ENCODE data around the gene SBF2.

Gene SBF2

GRCh38 chr11:10325277-10326011 is 31.4 kb upstream of the SBF2 start:
- Histone ChIP-seq H3K9ac (ENCODE audit: low read length) (no peak overlapping the region), H3K27ac (ENCODE audit: low read depth, low read length) (no peak overlapping the region), H3K4me3 (ENCODE audit: low read depth, low read length) (no peak overlapping the region)

DNA sequence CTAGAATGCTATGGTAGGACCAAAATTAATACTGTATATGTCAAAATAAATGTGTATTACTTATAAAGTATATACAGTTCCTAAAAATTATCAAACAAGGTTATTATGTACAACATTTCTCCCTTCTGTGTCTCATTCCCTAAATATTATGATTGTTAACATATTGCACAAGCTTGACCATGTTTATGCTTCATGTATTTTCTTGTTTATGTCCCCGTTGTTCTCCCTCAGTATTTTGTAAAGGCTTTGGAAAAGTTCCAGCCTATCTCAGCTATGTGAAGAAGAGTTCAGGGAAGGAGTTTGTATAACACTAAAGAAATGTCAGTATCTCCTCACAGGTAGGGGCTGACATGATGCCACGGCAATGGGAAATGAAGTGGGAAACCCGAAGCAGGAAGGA is 30.5 kb upstream of the SBF2 start:
- Histone ChIP-seq H3K27me3 (ENCODE audit: control insufficient read depth, insufficient read depth, low read length) (no peaks in the 10 kb centered on the region), H3K9me3 (ENCODE audit: control insufficient read depth, insufficient read depth, low read depth, low read length) (no peaks in the 10 kb centered on the region), H3K36me3 (ENCODE audit: control insufficient read depth, insufficient read depth, low read length) (no peaks in the 10 kb centered on the region), H3K9ac (ENCODE audit: low read length) (no peak overlapping the region), H3K4me1 (ENCODE audit: control insufficient read depth, insufficient read depth, low read length) (peaks cover 34% of the 10 kb centered on the region), H3K27ac (ENCODE audit: low read depth, low read length) (no peak overlapping the region), H3K4me3 (ENCODE audit: low read depth, low read length) (no peak overlapping the region)

More at GRCh38 chr11:10325277-10326011, 31.4 kb upstream of the SBF2 start:
- H3K36me3 ChIP-seq (ENCODE audit: control insufficient read depth, insufficient read depth, low read length): no peaks in the 10 kb centered on the region
- no peaks in the 10 kb centered on the region for H3K9me3 ChIP-seq (ENCODE audit: control insufficient read depth, insufficient read depth, low read depth, low read length)
- H3K27me3 ChIP-seq (ENCODE audit: control insufficient read depth, insufficient read depth, low read length): no peaks in the 10 kb centered on the region
- H3K4me1 ChIP-seq (ENCODE audit: control insufficient read depth, insufficient read depth, low read length): peaks cover 31% of the 10 kb centered on the region

GRCh38 chr11:10323793-10324170 is 29.8 kb upstream of the SBF2 start:
- Histone ChIP-seq H3K36me3 (ENCODE audit: control insufficient read depth, insufficient read depth, low read length) (no peaks in the 10 kb centered on the region), H3K9ac (ENCODE audit: low read length) (no peak overlapping the region), H3K4me3 (ENCODE audit: low read depth, low read length) (no peak overlapping the region), H3K27ac (ENCODE audit: low read depth, low read length) (no peak overlapping the region), H3K27me3 (ENCODE audit: control insufficient read depth, insufficient read depth, low read length) (no peaks in the 10 kb centered on the region), H3K4me1 (ENCODE audit: control insufficient read depth, insufficient read depth, low read length) (peaks cover 33% of the 10 kb centered on the region), H3K9me3 (ENCODE audit: control insufficient read depth, insufficient read depth, low read depth, low read length) (no peaks in the 10 kb centered on the region)

DNA sequence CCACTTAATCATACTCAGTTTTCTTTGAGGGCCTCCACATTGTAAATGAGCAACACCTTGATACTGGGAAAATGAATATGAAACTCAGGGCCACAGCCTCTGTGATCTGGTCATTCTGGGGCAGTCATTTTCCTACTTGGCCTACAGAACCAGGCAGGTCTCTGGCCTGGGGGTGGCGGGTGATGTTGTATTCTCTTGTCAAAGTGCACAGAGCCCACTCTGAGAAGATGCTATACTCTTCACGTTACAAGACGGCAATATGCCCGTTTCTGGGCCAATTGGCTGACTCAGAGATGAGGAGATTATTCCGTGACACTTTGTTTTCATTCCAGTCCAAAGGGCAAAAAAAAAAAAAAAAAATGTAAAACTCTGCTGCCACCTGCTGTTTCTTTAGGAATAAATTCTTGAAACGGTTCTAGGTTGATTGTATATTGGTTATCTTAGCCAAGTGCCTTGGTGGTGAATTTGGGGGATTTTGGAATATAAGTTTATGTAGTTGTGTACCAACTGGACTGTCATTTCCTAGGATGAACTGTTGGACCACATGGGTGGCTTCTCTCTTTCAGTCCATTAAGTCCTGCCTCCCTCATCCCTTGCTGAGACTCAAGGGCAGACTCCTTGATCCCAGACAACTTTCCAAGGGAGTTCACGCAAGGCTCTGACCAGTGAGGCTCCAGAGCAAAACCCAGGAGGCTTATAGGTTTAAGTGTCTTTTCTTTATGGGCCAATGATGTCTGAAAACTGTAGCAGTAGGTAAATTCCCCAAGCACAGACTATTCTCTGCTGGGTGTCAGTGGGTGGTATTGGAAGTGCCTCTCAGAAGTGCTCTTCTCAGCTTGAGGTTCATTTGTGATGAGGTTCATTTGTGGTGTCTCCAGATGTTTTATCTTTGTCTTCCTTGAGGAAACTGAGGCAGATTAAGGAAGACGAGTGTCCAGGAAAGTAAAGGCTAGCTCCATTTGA is 29.1 kb upstream of the SBF2 start:
- no peak overlapping the region for H3K4me3 ChIP-seq (ENCODE audit: low read depth, low read length)
- no peaks in the 10 kb centered on the region for H3K9me3 ChIP-seq (ENCODE audit: control insufficient read depth, insufficient read depth, low read depth, low read length)
- H3K27ac ChIP-seq (ENCODE audit: low read depth, low read length): no peak overlapping the region
- H3K9ac ChIP-seq (ENCODE audit: low read length): no peak overlapping the region
- H3K4me1 ChIP-seq (ENCODE audit: control insufficient read depth, insufficient read depth, low read length): peaks cover 31% of the 10 kb centered on the region
- no peaks in the 10 kb centered on the region for H3K36me3 ChIP-seq (ENCODE audit: control insufficient read depth, insufficient read depth, low read length)
- no peaks in the 10 kb centered on the region for H3K27me3 ChIP-seq (ENCODE audit: control insufficient read depth, insufficient read depth, low read length)

DNA sequence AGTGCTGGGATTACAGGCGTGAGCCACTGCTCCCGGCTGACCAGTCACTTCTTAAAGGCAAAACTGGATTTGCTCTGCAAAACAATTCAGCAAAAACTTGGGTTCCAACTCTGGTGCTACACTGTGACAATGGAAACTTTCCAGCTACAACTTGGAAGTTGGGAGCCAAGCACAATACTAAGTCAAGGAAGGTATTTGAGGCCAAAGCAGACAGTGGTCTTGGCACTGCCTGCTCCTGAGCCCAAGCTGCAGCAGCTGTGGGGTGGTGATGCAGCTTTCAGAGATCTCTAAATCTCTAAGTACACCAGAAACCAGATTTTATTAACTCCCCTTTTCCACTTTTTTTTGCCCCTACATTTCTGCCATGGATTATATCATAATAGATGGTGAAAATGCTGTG is 28.4 kb upstream of the SBF2 start:
- Histone ChIP-seq H3K36me3 (ENCODE audit: control insufficient read depth, insufficient read depth, low read length) (no peaks in the 10 kb centered on the region), H3K9me3 (ENCODE audit: control insufficient read depth, insufficient read depth, low read depth, low read length) (no peaks in the 10 kb centered on the region), H3K4me3 (ENCODE audit: low read depth, low read length) (no peak overlapping the region), H3K27me3 (ENCODE audit: control insufficient read depth, insufficient read depth, low read length) (no peaks in the 10 kb centered on the region), H3K9ac (ENCODE audit: low read length) (no peak overlapping the region), H3K27ac (ENCODE audit: low read depth, low read length) (no peak overlapping the region), H3K4me1 (ENCODE audit: control insufficient read depth, insufficient read depth, low read length) (peaks cover 39% of the 10 kb centered on the region)

DNA sequence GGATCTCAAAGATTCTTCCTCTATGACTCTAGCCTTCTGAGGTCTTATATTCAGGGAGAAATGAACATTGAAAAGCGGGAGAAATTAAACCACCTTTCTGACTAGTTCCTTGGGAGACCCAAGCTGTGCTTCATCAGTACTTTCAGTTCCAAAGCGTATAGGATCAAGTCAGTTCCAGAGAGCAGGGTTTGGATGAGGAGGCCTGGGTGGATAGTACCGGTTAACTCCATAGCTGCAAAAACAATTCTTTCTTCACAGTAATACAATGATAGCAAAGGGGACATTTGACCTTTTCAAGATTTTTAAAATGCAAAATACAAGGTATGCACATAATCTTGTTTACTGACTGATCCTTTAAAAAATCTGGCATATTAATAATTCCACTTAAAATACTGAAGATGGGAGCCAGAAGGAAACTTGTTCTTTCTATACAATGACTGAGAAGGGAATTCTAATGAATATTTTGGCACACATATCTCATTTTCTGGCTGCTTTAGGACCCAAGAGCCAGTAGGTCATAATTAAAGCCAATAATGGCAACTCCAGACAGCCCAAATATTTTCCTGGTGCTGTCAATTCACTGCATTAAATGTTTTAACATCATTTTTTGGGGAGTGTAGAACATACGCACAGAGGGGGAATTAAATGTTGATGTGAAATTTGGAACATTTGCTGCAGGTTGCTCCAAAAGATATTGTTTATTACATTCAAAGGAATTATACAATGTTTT is 26.9 kb upstream of the SBF2 start:
- Histone ChIP-seq H3K9ac (ENCODE audit: low read length) (no peak overlapping the region), H3K27me3 (ENCODE audit: control insufficient read depth, insufficient read depth, low read length) (no peaks in the 10 kb centered on the region), H3K36me3 (ENCODE audit: control insufficient read depth, insufficient read depth, low read length) (no peaks in the 10 kb centered on the region), H3K4me3 (ENCODE audit: low read depth, low read length) (no peak overlapping the region), H3K4me1 (ENCODE audit: control insufficient read depth, insufficient read depth, low read length) (peaks cover 42% of the 10 kb centered on the region), H3K9me3 (ENCODE audit: control insufficient read depth, insufficient read depth, low read depth, low read length) (no peaks in the 10 kb centered on the region), H3K27ac (ENCODE audit: low read depth, low read length) (no peak overlapping the region)

DNA sequence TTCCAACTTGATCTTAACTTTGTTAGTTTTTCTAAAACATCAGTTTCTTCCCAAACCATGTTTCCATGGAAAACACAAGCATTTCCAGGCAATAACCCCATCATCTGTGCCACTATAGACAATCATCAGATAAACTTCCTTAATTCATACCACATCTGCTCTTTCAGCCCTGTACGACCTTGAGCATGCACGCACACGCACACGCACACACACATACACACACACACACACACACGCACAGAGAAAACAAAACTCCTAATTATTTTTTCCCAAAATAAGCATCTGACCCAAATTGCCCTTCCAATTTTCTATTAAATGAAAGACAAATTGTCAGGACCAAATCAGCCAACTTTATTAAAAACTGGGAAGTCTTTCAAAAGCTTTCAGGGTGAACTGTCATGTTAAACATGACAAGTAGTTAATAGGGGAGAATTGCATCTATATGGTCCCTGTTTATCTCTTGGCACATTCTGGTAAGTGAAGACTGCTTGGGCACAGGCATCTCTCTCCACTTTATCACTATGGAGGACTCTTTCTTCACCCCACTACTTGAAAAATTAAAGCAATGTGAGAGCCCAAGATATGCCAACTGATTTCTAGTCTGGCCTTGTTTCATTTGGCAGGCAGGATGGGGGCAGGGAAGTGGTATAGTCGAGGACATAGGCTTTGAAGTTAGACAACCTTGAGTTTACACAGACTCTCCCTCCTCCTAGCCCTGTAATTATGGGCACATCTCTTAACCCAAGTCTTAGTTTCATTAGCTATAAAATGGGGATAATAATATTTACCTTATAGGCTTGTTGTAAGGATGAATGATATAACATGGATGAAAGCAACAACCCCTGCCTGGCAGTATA is 25.9 kb upstream of the SBF2 start:
- Histone ChIP-seq H3K27me3 (ENCODE audit: control insufficient read depth, insufficient read depth, low read length) (no peaks in the 10 kb centered on the region), H3K27ac (ENCODE audit: low read depth, low read length) (no peak overlapping the region), H3K9me3 (ENCODE audit: control insufficient read depth, insufficient read depth, low read depth, low read length) (no peaks in the 10 kb centered on the region), H3K4me3 (ENCODE audit: low read depth, low read length) (no peak overlapping the region), H3K9ac (ENCODE audit: low read length) (no peak overlapping the region), H3K4me1 (ENCODE audit: control insufficient read depth, insufficient read depth, low read length) (peaks cover 42% of the 10 kb centered on the region), H3K36me3 (ENCODE audit: control insufficient read depth, insufficient read depth, low read length) (no peaks in the 10 kb centered on the region)

- no peaks in the 10 kb centered on the region for H3K36me3 ChIP-seq (ENCODE audit: control insufficient read depth, insufficient read depth, low read length)
- peaks cover 34% of the 10 kb centered on the region for H3K4me1 ChIP-seq (ENCODE audit: control insufficient read depth, insufficient read depth, low read length)
- H3K9me3 ChIP-seq (ENCODE audit: control insufficient read depth, insufficient read depth, low read depth, low read length): no peaks in the 10 kb centered on the region
- no peak overlapping the region for H3K27ac ChIP-seq (ENCODE audit: low read depth, low read length)
- H3K27me3 ChIP-seq (ENCODE audit: control insufficient read depth, insufficient read depth, low read length): no peaks in the 10 kb centered on the region
- no peak overlapping the region for H3K9ac ChIP-seq (ENCODE audit: low read length)
- no peak overlapping the region for H3K4me3 ChIP-seq (ENCODE audit: low read depth, low read length)
These were observed 24.4 kb upstream of the SBF2 start for GRCh38 chr11:10318527-10318802.

DNA sequence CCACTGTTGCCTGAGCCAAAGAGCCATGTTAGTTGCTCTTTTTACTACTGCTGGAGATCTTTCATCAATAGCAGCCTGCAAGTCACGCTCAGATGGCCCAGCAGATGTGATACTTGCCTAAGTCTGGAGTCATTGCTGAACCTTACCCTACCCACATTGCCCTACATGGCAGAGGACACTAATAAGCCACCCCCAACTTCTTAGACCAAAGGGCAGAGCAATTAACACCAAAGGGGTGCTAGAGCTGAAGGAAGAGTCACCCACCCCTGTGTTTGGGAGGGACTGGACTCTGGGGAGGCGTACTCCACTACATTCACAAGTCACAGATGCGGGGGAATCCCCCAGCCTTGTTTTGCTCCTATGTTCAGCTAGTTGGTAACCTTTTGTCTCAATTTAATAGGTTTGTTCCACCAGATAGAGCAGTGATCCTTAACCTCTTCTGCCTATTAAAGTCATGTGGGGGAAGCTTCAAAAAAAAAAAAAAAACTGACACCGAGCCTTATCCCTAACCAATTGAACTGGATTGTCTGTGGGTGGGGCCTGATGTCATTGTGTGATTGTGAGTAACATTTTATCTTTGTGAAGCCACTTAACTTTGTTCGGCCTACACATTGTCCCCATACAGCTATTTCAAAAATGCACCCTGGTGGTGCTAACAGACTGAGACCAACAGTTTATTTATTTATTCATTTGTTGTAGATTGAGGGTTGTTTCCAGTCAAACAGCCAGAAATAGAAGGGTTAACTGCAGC is 23.9 kb upstream of the SBF2 start:
- Histone ChIP-seq H3K4me1 (ENCODE audit: control insufficient read depth, insufficient read depth, low read length) (peaks cover 29% of the 10 kb centered on the region), H3K9ac (ENCODE audit: low read length) (no peak overlapping the region), H3K9me3 (ENCODE audit: control insufficient read depth, insufficient read depth, low read depth, low read length) (no peaks in the 10 kb centered on the region), H3K4me3 (ENCODE audit: low read depth, low read length) (no peak overlapping the region), H3K36me3 (ENCODE audit: control insufficient read depth, insufficient read depth, low read length) (no peaks in the 10 kb centered on the region), H3K27ac (ENCODE audit: low read depth, low read length) (no peak overlapping the region), H3K27me3 (ENCODE audit: control insufficient read depth, insufficient read depth, low read length) (no peaks in the 10 kb centered on the region)

GRCh38 chr11:10317151-10317755 is 23.2 kb upstream of the SBF2 start:
- Histone ChIP-seq H3K4me3 (ENCODE audit: low read depth, low read length) (no peak overlapping the region), H3K4me1 (ENCODE audit: control insufficient read depth, insufficient read depth, low read length) (peaks cover 22% of the 10 kb centered on the region), H3K9me3 (ENCODE audit: control insufficient read depth, insufficient read depth, low read depth, low read length) (peaks cover under 1% of the 10 kb centered on the region; the same call in 1 of the 2 replicates), H3K27me3 (ENCODE audit: control insufficient read depth, insufficient read depth, low read length) (no peaks in the 10 kb centered on the region), H3K9ac (ENCODE audit: low read length) (no peak overlapping the region), H3K27ac (ENCODE audit: low read depth, low read length) (no peak overlapping the region), H3K36me3 (ENCODE audit: control insufficient read depth, insufficient read depth, low read length) (no peaks in the 10 kb centered on the region)

Data from HUES6 (cell line).